T-helper 1 cell (primary cell): ENCODE results near the gene ZNF598.
"Not testable (repeated sequence)": the region's sequence is repeated elsewhere in the genome, so short reads cannot be mapped to it uniquely, and the experiment has no call there.

Experiments used
- DNase-seq, 5 donors: peaks; one replicate each; pipeline ENCODE4 v3.0.0-alpha.2; 2012 to 2020

Gene ZNF598

DNA sequence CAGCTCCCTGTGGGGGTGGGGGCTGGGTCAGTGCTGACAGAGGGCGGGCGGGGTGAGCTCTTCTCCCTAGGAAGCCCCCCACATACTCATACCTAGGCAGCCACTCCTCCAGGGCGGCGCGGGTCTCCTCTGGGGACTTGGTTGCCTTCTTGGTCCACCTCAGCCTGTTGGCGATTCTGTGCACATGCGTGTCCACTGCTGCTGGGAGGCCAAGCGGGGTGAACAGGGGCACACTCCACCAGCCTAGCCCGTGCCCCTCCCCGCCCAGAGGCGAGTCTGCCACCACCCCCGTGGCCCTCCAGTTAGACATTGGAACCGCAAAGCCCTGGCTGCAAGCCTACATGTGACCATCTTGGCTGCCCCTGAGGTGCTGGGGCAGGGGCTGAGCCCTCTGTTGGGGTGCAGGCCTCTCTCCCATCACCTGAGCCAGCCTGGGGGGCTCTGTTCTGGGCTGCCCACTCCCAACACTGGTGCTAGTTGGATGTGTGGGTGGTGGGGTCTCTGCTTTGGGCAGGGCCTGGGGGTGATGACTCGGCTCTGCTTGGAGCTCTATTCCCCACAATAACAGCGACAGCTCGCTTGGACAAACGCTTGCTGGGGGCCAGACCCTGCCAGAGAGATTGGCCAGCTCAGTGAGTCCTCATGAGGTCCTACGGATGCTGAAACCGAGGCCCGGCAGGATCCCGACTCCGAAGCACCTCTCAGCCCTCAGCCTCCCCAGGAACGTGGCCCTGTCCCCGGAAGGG, 30.6 kb upstream of the ZNF598 start:
- no peak for DNase-seq

DNA sequence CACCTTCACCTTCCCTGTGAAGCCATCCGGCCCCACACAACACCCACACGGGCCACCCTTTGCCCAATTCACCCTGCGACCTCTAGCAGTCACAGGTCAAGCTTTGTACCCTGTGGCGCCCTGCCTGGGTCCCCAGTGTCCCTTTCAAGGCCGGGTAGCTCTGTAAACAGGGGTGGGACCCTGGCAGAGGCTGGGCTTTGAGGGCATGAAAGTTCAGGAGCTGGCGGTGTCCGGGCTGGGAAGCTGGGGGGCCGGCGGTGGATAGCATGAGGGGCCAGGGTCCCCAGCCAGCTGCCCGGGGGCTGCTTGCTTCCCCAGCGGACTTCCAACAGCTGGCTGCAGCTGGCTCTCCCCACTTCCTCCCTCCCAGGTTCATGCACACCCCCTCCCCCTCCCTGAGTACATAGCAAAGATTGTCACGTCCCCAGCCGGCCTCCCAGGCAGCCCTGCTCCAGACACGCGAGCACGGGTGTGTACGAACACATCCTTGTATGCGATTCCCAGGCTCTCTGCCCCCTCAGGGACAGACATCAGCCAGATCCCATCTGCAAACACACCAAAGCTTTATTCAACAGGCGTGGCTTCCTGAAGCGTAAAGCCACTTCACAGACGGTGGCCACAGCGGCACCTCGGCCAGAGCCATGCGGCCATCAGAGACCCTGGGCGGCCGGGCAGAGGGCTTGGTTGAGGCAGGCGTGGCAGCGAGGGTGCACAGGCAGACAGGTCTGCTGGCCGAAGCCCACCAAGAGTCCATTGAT, 29.8 kb upstream of the ZNF598 start:
- no peak for DNase-seq

DNA sequence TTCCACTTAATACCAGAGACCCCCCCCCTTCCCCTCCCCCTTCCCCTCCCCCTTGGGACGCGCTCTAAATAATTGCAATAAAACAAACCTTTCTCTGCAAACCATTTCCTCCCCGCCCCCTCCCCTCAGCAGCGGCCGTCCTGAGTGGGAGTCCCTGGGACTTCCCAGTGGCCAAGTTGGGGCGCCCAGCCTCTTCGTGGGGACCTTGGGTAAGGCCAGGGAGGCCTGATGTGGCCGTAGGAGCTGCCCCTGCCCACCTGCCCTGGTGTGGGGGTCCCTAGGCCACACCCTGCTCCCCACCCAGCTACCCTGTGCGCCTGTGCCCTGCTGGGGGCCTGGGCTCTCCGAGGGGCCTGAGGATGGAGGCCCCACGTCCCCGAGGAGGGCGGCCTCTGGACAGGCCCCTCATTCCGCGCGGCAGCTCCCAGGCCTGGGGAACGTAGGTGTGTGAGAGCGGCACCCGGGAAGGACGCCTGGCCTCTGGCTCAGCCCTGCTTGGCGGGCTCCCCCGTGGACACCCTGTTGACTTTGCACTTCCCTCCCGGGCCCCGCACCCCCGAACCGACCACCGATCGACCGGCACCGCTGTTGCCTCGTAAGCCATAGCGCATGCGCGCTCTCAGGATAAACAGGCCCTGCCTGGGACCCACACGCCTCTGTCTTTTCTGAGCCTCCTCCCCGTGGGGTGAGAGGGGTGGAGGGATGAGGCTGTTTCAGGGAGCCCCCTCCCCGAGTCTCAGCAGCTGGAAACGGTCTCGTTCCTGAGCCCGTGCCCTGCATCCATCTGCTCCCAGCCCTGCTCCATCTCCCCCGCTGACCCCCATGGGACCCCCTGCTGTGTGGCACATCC, 29.0 kb upstream of the ZNF598 start:
- no peak for DNase-seq

DNA sequence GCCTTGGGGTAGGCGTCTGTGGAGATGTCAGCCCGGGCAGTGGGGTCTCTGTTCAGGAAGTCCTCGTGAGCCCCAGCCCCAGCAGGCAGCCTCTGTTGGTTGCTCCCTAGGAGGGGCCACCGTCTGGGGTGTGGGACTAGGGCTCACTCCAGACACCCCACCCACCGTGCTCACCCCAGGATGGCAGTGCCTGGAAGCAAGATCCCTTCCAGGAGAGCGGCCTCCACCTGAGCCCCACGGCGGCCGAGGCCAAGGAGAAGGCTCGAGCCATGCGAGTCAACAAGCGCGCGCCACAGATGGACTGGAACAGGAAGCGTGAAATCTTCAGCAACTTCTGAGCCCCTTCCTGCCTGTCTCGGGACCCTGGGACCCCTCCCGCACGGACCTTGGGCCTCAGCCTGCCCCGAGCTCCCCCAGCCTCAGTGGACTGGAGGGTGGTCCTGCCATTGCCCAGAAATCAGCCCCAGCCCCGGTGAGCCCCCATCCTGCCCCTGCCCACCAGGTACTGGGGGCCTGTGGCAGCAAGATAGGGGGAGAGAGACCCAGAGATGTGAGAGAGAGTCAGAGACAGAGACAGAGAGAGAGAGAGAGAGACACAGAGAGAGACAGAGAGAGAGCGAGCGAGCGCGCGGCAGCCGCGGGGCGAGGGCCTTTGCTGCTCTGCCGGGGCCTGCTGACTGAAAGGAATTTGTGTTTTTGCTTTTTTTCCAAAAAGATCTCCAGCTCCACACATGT, 28.2 kb upstream of the ZNF598 start:
- DNase-seq: no peak

DNA sequence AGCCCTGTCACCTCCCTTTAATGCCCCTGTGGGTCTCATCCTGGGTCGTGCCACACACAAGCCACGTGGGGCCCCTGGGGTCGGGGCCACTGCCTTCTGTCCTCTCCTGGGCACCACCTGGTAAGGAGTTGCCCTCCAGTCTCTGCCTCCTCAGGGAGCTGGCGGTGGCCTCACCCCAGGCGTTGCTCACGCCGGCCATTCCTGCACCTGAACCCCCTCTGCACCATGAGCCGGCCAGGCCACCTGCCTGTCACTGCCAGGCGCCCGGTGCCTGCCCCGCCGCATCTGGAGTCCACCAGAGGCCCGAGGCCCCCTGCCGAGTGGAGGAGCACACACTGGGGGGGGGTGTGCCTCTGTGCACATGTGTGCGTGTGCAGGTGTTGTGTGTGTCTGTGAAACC, 27.5 kb upstream of the ZNF598 start:
- no peak for DNase-seq

DNA sequence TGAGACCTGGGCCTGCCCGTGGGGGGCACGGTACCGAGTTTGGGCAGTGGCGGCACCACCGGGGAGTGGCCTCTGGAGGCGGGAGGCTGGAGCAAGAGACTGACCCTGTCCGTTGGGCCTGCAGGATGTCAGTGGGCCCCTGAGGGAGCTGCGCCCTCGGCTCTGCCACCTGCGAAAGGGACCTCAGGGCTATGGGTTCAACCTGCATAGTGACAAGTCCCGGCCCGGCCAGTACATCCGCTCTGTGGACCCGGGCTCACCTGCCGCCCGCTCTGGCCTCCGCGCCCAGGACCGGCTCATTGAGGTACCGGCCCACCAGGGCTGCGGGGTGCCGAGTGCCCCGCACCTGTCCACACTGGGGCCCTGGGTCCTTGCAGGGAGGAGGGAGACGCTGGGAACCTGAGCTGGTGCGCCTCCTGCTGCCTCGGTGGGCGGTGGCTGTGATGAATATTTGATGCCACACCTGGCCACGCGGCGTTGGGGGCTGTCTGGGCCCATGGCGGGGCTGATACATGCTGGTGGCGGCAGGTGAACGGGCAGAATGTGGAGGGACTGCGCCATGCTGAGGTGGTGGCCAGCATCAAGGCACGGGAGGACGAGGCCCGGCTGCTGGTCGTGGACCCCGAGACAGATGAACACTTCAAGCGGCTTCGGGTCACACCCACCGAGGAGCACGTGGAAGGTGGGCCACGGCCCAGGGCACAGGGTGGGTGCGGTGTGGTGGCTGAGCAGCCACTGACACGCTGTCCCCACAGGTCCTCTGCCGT, 26.8 kb upstream of the ZNF598 start:
- DNase-seq: no peak

DNA sequence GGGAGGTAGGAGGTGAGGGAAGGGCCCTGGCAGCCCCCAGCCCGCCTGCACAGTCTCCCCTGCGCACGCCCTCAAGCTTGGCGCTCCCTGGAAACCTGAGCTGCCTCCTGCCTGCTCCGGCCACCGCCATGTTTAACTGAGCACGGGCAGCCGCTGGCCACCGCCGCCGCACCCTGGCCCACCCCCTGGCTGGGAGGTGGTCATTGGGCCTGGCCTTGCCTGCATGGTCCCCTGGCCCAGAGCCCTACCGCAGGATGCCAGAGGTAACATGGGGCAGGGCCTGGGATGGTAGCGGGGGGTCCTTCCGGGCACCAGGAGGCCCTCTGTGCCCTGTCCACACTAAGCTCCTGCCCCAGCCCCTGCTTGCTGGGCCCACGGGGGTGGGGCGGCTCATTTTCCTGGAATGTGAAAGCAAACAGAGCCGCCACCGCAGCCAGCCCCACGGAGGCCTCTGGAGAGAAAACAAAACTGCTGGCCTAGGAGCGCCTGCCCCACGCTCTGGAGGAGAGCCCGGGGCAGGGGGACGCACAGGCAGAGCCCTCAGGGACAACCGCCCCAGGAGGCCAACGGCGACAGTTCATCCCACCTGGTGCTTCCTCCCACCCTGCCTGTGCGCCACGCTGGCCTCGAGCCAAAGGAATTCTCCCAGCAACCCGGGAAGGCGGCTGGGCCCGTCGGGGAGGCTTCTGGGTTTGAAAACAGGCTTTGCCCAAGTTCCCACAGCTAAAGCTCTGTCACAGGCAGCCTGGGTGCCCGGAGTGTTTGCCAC, 26.0 kb upstream of the ZNF598 start:
- DNase-seq: no peak

DNA sequence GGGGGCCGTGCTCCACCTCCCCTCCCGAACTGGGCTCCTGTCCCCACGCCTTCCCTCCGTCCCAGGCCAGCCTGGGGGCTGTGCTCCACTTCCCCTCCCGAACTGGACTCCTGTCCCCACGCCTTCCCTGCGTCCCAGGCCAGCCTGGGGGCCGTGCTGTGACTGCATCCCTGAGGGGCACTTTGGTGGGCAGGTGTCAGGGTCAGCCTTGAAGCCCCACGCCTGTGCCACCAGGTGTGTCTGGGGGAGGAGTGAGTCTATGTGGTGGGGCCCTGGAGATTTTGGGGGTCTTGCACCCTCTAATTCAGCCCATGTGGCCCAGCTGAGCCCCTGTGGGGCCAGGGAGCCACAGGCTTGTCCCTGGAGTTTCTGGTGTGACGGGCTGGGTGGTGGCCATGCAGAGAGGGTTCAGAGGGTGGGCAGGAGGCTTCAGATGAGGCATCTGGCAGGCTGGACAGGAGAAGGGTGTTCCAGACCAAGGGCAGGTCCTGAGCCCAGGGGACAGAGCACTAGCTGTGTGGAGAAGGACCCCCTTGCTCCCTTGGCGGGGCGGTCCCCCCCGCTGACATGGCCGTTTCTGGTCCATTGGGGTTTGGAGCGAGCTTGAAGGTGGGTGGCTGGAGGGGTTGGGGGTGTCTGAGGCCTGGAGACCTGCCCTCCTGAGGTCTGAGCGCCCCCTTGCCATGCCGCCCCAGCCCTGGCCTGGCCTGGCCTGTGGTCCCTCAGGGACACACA, 25.2 kb upstream of the ZNF598 start:
- DNase-seq: no peak

DNA sequence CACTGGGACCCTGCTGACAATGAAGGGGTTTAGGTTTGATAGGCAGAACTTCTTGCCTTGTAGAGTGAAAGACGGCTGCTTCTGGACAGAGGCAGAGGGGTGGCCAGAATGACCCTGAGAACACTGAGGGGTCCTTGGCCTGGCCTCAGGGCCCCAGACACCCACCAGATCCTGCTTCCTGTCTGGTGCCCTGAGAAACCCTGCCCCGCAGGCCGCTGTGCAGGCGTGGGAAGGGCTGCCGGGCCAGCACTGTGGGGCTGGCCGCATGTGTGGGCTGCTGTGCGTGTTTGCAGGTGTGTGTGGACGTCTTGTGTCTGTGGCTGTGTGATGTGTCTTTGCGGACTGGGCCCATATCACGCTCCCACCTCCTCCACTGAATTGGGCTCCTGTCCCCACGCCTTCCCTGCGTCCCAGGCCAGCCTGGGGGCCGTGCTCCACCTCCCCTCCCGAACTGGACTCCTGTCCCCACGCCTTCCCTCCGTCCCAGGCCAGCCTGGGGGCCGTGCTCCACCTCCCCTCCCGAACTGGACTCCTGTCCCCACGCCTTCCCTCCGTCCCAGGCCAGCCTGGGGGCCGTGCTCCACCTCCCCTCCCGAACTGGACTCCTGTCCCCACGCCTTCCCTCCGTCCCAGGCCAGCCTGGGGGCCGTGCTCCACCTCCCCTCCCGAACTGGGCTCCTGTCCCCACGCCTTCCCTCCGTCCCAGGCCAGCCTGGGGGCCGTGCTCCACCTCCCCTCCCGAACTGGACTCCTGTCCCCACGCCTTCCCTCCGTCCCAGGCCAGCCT, 24.5 kb upstream of the ZNF598 start:
- DNase-seq: not testable (repeated sequence)

DNA sequence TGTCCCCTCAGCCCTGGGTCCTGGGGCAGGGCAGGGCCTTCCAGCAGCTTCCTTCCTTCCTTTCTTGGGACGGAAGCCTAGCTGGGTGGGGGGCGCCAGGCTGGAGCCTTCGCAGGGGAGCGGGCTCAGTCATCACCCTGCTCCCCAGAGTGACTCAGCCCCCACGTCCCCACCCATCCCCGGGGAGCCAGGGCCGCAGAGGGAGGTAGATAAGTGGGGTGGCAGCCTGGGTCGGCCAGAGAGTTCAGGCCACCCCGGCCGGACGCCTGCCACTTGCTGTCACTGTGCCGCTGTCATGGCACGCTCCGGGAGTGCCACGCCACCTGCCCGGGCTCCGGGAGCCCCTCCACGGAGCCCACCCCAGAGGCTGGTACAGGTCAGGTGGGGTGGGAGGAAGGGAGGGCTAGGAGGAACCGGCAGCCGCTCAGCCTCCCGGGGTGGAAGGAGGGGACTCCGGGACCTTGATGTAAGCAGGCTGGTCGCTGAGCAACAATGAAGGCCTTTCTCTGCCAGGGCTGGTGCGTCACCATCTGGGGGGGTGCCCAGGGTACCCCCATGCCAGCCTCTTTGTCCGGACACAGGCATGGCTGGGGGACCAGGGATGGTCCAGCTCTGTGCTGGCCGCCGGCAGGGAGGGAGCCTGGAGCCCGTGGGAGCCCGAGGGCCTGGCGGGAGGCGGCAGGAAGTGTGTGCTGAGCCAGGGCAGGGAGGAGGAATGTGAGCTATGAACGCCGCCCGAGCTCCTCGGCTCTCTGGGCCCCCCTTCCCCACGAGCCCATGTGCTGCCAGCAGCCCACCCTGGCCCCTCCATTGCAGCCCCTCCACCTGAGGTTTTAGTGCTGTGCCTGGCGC, 23.7 kb upstream of the ZNF598 start:
- DNase-seq: no peak

DNA sequence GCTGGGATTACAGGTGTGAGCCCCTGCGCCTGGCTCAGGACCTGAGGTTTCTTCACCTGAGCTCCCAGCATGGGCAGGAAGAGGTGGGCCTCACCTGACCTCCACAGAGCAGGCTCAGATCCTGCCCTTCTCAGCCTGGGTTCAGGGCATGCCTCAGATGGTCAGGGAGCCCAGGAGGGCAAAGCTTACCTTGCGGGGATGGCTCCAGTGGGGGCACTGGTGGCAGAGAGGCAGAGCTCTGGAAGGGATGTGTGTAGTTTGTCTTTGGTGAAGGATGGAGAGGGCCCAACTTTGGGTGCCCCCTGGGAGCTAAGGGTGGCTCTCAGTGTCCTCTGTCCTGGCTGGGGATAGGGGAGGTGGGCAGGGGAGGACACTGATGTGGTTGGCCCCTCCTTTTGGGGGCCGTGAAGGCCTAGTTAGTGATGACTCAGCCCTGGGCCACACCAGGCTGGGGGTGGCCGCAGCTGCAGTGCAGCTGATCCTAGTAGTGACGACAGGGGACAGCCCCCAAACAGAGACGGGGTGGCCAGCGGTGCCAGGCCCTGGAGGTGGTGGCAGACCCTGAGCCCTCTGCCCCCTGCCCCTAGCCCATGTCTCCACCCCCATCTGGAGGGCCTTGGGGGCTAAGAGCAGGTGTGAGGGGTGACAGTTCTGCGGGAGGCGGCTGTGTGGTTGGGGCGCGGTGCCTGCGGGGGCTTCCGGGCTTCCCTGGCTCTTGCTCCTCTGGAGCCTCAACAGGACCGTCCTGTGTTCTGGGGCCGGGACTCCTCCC, 22.9 kb upstream of the ZNF598 start:
- DNase-seq: no peak

DNA sequence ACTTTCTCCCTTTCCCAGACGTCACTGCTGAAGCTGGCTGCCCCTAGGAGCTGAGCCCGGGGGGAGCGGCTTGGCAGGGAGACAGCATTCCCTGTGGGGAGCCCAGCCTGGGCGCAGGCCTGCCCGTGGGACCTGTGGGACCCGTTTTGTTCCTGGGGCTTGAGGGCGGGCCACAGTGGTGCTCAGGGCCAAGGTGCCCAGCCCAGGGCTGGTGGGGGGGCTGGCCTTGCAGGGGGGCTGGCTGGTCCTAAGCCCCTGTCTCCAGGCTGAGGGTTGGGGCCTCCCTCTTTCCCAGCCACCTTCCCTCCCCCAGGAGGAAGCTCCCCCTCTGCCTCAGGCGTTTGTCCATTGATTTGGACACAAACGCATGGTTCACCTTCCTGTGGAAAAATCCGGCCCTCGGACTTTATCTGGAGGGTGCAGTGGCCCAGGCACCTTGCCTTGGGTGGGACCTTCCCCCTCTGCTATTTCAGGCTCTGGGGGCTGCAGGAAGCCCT, 21.5 kb upstream of the ZNF598 start:
- DNase-seq: no peak

DNA sequence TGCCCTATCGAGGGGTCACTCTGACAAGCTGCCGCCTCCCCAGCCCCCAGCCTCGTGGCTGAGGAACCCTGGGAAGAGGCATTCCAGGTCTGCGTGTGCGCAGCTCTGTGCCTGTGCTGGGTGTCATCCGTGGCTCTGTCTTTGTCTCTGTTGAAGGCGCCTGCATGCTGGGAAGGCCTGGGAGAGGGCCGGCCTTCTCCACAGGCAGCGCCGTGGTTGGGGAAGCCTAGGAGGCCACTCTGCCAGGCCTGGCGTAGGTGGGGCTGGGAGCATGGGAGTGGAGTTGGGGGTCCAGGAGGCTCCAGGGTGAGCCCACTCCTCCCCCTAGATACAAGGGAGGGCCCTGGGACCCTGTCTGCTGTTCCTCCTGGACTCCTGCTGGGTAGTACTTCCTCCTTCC, 20.4 kb upstream of the ZNF598 start:
- no peak for DNase-seq

DNA sequence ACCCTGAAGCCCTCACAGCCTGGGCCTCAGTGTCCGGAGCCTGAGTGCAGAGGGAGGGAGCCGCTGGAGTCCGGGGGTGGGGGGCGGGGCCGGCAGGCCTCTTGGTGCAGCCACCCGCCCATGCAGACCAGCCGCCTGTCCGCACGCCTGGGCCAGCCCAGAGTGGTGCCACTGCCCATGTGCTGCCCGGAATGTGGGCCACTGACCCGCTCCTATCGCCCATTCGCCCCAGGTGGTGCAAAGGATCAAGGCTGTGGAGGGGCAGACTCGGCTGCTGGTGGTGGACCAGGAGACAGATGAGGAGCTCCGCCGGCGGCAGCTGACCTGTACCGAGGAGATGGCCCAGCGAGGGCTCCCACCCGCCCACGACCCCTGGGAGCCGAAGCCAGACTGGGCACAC, 19.7 kb upstream of the ZNF598 start:
- DNase-seq: no peak

DNA sequence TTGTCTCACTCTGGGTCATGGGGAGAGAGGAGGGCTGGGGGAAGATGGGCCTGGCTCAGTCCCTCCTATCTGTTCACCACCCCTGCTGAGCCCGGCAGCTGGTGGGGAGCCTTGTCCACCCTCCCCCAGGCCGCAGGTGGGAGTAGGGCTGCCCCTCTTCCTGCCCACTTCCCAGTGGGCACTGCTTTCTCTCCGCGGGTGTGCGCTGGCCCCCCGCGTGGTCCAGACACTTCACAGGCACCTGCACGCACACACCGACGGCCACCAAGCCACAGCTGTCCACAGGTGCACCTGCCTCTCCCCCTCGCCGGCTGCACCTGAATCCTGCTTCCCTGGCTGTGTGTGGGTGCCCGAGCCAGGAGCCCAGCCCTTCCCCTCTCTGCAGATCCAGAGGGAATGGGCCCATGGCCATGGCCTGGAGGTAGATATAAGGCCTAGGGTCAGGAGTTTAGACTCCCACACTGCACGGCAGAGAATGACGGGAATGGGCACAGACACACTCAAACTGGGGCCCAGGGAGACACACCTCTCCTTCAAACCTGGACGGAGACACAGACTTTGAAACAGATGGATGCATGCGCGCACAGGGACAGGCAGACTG, 19.1 kb upstream of the ZNF598 start:
- DNase-seq: no peak

DNA sequence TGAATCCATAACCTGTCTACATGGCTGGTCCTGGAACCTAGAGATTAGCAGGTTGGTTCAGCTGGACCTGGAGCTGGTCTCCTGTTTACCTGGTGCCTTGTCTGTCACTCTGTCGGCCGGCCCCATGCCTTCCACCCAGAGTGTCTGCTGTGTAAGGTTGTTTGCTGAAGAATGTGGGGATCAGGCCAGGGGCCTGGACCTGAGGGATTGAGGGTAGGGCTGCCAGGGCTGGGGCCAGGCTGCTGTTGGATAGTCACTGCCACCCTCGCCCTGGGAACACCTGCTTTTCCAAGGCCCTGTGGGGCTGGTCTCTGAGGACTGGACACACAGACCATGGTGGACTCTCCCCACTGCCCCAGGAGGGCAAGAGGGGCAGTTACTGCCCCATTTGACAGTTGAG, 18.5 kb upstream of the ZNF598 start:
- DNase-seq: no peak
